Activated CD8-positive, alpha-beta T cell treated with anti-CD3 and anti-CD28 coated beads for 36 hours (primary cell): ENCODE results near the gene RMI1. TPM values are rescaled to one million over a fixed set of nuclear protein-coding genes. Genes with fewer than 3 reads are reported as not detected.

ENCODE experiments used
- ATAC-seq: fragments of 200-7000 bp; cut with Tn5 transposase; one replicate; pipeline ENCODE4 v1.10.0; 2021; ENCODE audit warnings: mild to moderate bottlenecking, moderate library complexity
- CTCF ChIA-PET: fragments of 350-600 bp; sonication (Branson Sonifier 250); formaldehyde crosslinking; loops from one replicate; lab custom pipeline; 2021; ENCODE audit warnings: antibody characterized with exemption; lab: Charles Lee
- POLR2A ChIA-PET: fragments of 350-600 bp; sonication (Branson Sonifier 250); formaldehyde crosslinking; loops from one replicate; lab custom pipeline; 2021; ENCODE audit warnings: antibody characterized with exemption; lab: Charles Lee
- DNase-seq: peaks from one replicate; pipeline ENCODE4 v3.0.0-alpha.2; 2020
- H3K27ac Mint-ChIP-seq: one replicate; pipeline ENCODE4 v1.8.0; 2021; ENCODE audit warnings: mild to moderate bottlenecking, mixed read lengths
- H3K27me3 Mint-ChIP-seq: one replicate; pipeline ENCODE4 v1.8.0; 2021; ENCODE audit warnings: mixed read lengths
- H3K36me3 Mint-ChIP-seq: one replicate; pipeline ENCODE4 v1.8.0; 2021; ENCODE audit warnings: low read depth, mixed read lengths
- H3K4me1 Mint-ChIP-seq: one replicate; pipeline ENCODE4 v1.8.0; 2021; ENCODE audit warnings: low read depth, mixed read lengths
- H3K4me3 Mint-ChIP-seq: one replicate; pipeline ENCODE4 v1.8.0; 2021; ENCODE audit warnings: mild to moderate bottlenecking, moderate library complexity, mixed read lengths
- H3K9me3 Mint-ChIP-seq: one replicate; pipeline ENCODE4 v1.8.0; 2021; ENCODE audit warnings: mixed read lengths
- CTCF ChIP-seq: fragments of 200-600 bp; IDR thresholded peaks from one replicate; pipeline ENCODE4 v1.8.0; 2022; ENCODE audit warnings: antibody characterized with exemption, mild to moderate bottlenecking
- intact Hi-C: fragments of 100-400 bp; cut with micrococcal nuclease; formaldehyde crosslinking; loops from one replicate; pipeline ENCODE4 v1.10.0; 2022
- total RNA-seq, 2 experiments: library from RNA; stranded (reverse); gene quantifications; one replicate each; pipeline ENCODE4 v1.2.3, GENCODE V29; 2021

Gene RMI1
- total RNA-seq, 2 experiments from 2014 or later, result 20.1 to 20.6 TPM

- DNase-seq, result peak; percentile 55
- TF ChIP-seq CTCF, result no peak
- ATAC-seq, result peak; percentile 49
- intact Hi-C loops, result no loop called here
- Mint-ChIP-seq H3K4me1 (peaks cover 30% of the 10 kb centered on the region), H3K27me3 (no peaks in the 10 kb centered on the region), H3K27ac (no peak overlapping the region), H3K9me3 (no peaks in the 10 kb centered on the region), H3K4me3 (no peak overlapping the region), H3K36me3 (peaks cover 37% of the 10 kb centered on the region)
- ChIA-PET CTCF (interaction anchor here (0.8 kb wide), 1 partner anchor 328 kb away, joined by 3 read pairs; no protein-coding TSS in a partner anchor), POLR2A (interaction anchor here (1.0 kb wide), 1 partner anchor 66 kb away, joined by 3 read pairs; no protein-coding TSS in a partner anchor)
These were observed 6.3 kb downstream of the RMI1 start for GRCh38 chr9:83986765-83987401.

- no peak overlapping the region for H3K27ac Mint-ChIP-seq
- peaks cover 37% of the 10 kb centered on the region for H3K36me3 Mint-ChIP-seq
- peaks cover 27% of the 10 kb centered on the region for H3K4me1 Mint-ChIP-seq
- POLR2A ChIA-PET, result interaction anchor here (1.0 kb wide), 1 partner anchor 67 kb away, joined by 3 read pairs; no protein-coding TSS in a partner anchor
- CTCF ChIA-PET, result interaction anchor here (0.8 kb wide), 1 partner anchor 328 kb away, joined by 3 read pairs; no protein-coding TSS in a partner anchor
- ATAC-seq, result no peak
- DNase-seq, result no peak
- no peaks in the 10 kb centered on the region for H3K9me3 Mint-ChIP-seq
- TF ChIP-seq CTCF, result no peak
- no peaks in the 10 kb centered on the region for H3K27me3 Mint-ChIP-seq
- intact Hi-C loops, result no loop called here
- H3K4me3 Mint-ChIP-seq, result no peak overlapping the region
These were observed 6.8 kb downstream of the RMI1 start for GRCh38 chr9:83987402-83987791.

- ATAC-seq (no peak), DNase-seq (no peak)
- ChIA-PET CTCF (no interaction called here), POLR2A (no interaction called here)
- H3K9me3 Mint-ChIP-seq, result no peaks in the 10 kb centered on the region
- no peak overlapping the region for H3K27ac Mint-ChIP-seq
- H3K36me3 Mint-ChIP-seq, result peaks cover 35% of the 10 kb centered on the region
- intact Hi-C loops, result no loop called here
- H3K4me3 Mint-ChIP-seq, result no peak overlapping the region
- H3K4me1 Mint-ChIP-seq, result peaks cover 17% of the 10 kb centered on the region
- H3K27me3 Mint-ChIP-seq, result no peaks in the 10 kb centered on the region
- no peak for TF ChIP-seq CTCF
These were observed 7.8 kb downstream of the RMI1 start for GRCh38 chr9:83988411-83988810.

- no peak for ATAC-seq
- no peak overlapping the region for H3K27ac Mint-ChIP-seq
- intact Hi-C loops, result no loop called here
- POLR2A ChIA-PET, result no interaction called here
- CTCF ChIA-PET, result no interaction called here
- TF ChIP-seq CTCF, result no peak
- H3K9me3 Mint-ChIP-seq, result no peaks in the 10 kb centered on the region
- H3K36me3 Mint-ChIP-seq, result peaks cover 44% of the 10 kb centered on the region
- no peak for DNase-seq
- H3K27me3 Mint-ChIP-seq, result no peaks in the 10 kb centered on the region
- peaks cover 16% of the 10 kb centered on the region for H3K4me1 Mint-ChIP-seq
- no peak overlapping the region for H3K4me3 Mint-ChIP-seq
These were observed 10.8 kb downstream of the RMI1 start for GRCh38 chr9:83991355-83991754.

- no peak for ATAC-seq
- TF ChIP-seq CTCF, result no peak
- Mint-ChIP-seq H3K4me3 (no peak overlapping the region), H3K4me1 (peaks cover 8% of the 10 kb centered on the region), H3K36me3 (peaks cover 39% of the 10 kb centered on the region), H3K27ac (no peak overlapping the region), H3K27me3 (no peaks in the 10 kb centered on the region), H3K9me3 (no peaks in the 10 kb centered on the region)
- intact Hi-C loops, result no loop called here
- ChIA-PET CTCF (no interaction called here), POLR2A (no interaction called here)
- DNase-seq, result no peak
These were observed 11.8 kb downstream of the RMI1 start for GRCh38 chr9:83992407-83992806.
